CD14-positive monocyte (primary cell): Measurements from ENCODE around the gene NFKB2. TPM values are rescaled to one million over a fixed set of nuclear protein-coding genes. Genes with fewer than 3 reads are reported as not detected.

Experiments
- DNase-seq, 3 donors: peaks; one replicate each; pipeline ENCODE4 v3.0.0-alpha.2; 2011 to 2022
- H2AFZ ChIP-seq: 2 replicates; pipeline ENCODE4 v1.6.0; 2012; ENCODE audit warnings: mild to moderate bottlenecking, low read depth, low read length, inconsistent platforms; ENCODE audit not compliant: insufficient read depth, poor library complexity, severe bottlenecking
- H3K27ac ChIP-seq, 2 donors: 1 replicate in 1 of 2; 2 replicates in 1 of 2; pipeline ENCODE4 v1.5.1; 2012 to 2013; ENCODE audit warnings: low read length in 2 of 2, control low read depth in 1 of 2, inconsistent platforms in 1 of 2, low read depth in 1 of 2, mild to moderate bottlenecking in 1 of 2
- H3K27me3 ChIP-seq, 2 donors: one replicate each; pipeline versions ENCODE4 v1.6.0 to v1.6.1; 2011 to 2013; ENCODE audit warnings: low read length in 2 of 2; ENCODE audit not compliant: control insufficient read depth in 2 of 2, insufficient read depth in 2 of 2
- H3K36me3 ChIP-seq, 2 donors: replicated peaks in 1 of 2; 1 replicate in 1 of 2; 2 replicates in 1 of 2; pipeline versions ENCODE4 v1.5.1 to v1.6.1; 2012 to 2013; ENCODE audit warnings: low read length in 2 of 2, control low read depth in 1 of 2, inconsistent platforms in 1 of 2, mild to moderate bottlenecking in 1 of 2; ENCODE audit not compliant: insufficient read depth in 2 of 2, control insufficient read depth in 1 of 2
- H3K4me1 ChIP-seq, 2 donors: 1 replicate in 1 of 2; 2 replicates in 1 of 2; pipeline versions ENCODE4 v1.5.1 to v1.6.1; 2012 to 2013; ENCODE audit warnings: low read length in 2 of 2, control low read depth in 1 of 2, inconsistent platforms in 1 of 2, mild to moderate bottlenecking in 1 of 2, moderate library complexity in 1 of 2; ENCODE audit not compliant: insufficient read depth in 2 of 2, control insufficient read depth in 1 of 2
- H3K4me2 ChIP-seq: replicated peaks from 2 replicates; pipeline ENCODE3; 2012; ENCODE audit warnings: low read length, moderate library complexity, mild to moderate bottlenecking; ENCODE audit not compliant: poor library complexity, severe bottlenecking; ENCODE audit errors: extremely low read depth
- H3K4me3 ChIP-seq, 3 experiments: fragments of 200-600 bp in 1 of 3; sonication (generic) in 1 of 3; replicated peaks in 1 of 3; 1 replicate in 2 of 3; 2 replicates in 1 of 3; pipeline ENCODE4 v1.5.1; 2011 to 2013; ENCODE audit warnings: low read length in 3 of 3, mild to moderate bottlenecking in 3 of 3, control low read depth in 2 of 3, low read depth in 2 of 3, inconsistent platforms in 1 of 3, moderate library complexity in 1 of 3
- H3K79me2 ChIP-seq: 2 replicates; pipeline ENCODE4 v1.6.0; 2012; ENCODE audit warnings: mild to moderate bottlenecking, control low read depth, inconsistent platforms, low read length, moderate library complexity; ENCODE audit not compliant: insufficient read depth
- H3K9ac ChIP-seq: 2 replicates; pipeline ENCODE4 v1.6.0; 2017; ENCODE audit warnings: low read length, mild to moderate bottlenecking; ENCODE audit not compliant: insufficient read depth, poor library complexity, severe bottlenecking
- H3K9me3 ChIP-seq, 2 donors: replicated peaks in 1 of 2; 1 replicate in 1 of 2; 2 replicates in 1 of 2; pipeline versions ENCODE4 v1.5.1 to v1.6.1; 2012 to 2013; ENCODE audit warnings: low read length in 2 of 2, control low read depth in 1 of 2; ENCODE audit not compliant: control insufficient read depth in 1 of 2, insufficient read depth in 1 of 2
- H4K20me1 ChIP-seq: 2 replicates; pipeline ENCODE4 v1.6.0; 2012; ENCODE audit warnings: mild to moderate bottlenecking, low read length, control low read depth, moderate library complexity; ENCODE audit not compliant: insufficient read depth
- H3K27ac Mint-ChIP-seq, 7 donors: one replicate each; pipeline ENCODE4 v1.8.0; 2020; ENCODE audit warnings: mild to moderate bottlenecking in 7 of 7, mixed read lengths in 7 of 7, moderate library complexity in 6 of 7, inconsistent platforms in 2 of 7
- H3K27me3 Mint-ChIP-seq, 3 donors: one replicate each; pipeline ENCODE4 v1.8.0; 2021 to 2022; ENCODE audit warnings: low read depth in 3 of 3, mild to moderate bottlenecking in 3 of 3, mixed read lengths in 3 of 3, moderate library complexity in 3 of 3, inconsistent platforms in 1 of 3
- H3K36me3 Mint-ChIP-seq, 2 donors: one replicate each; pipeline ENCODE4 v1.8.0; 2020; ENCODE audit warnings: mixed read lengths in 2 of 2, inconsistent platforms in 1 of 2, mild to moderate bottlenecking in 1 of 2
- H3K4me1 Mint-ChIP-seq: one replicate; pipeline ENCODE4 v1.8.0; 2020; ENCODE audit warnings: mild to moderate bottlenecking, mixed read lengths
- H3K4me3 Mint-ChIP-seq, 2 donors: one replicate each; pipeline ENCODE4 v1.8.0; 2020; ENCODE audit warnings: mild to moderate bottlenecking in 2 of 2, mixed read lengths in 2 of 2, moderate library complexity in 1 of 2
- H3K9me3 Mint-ChIP-seq, 7 donors: one replicate each; pipeline ENCODE4 v1.8.0; 2020 to 2022; ENCODE audit warnings: mixed read lengths in 7 of 7, mild to moderate bottlenecking in 6 of 7, moderate library complexity in 6 of 7, inconsistent platforms in 2 of 7
- CTCF ChIP-seq: fragments of 200-600 bp; IDR thresholded peaks from one replicate; pipeline ENCODE4 v1.8.0; 2022; ENCODE audit warnings: antibody characterized with exemption, mild to moderate bottlenecking
- WGBS: methylation state at CpG from one replicate; pipeline ENCODE4 v1.1.5; 2013; ENCODE audit warnings: missing lambda C conversion rate; ENCODE audit not compliant: insufficient coverage; 5-methylcytosine and 5-hydroxymethylcytosine counted together
- intact Hi-C, 2 donors: fragments of 100-400 bp; cut with micrococcal nuclease; formaldehyde crosslinking; loops; one replicate each; pipeline versions ENCODE4 v1.15.0 to v1.15.1; 2023
- polyA plus RNA-seq, 3 donors: library from polyadenylated mRNA; depleted of rRNA in 1 of 3; unstranded in 2 of 3; stranded (reverse) in 1 of 3; fragments of 300-500 nt in 2 of 3; fragments of >200 nt in 1 of 3; fragmentation: Illumina TruSeq in 2 of 3; gene quantifications; 1 replicate in 2 of 3; 2 replicates in 1 of 3; pipeline ENCODE4 v1.2.3, GENCODE V29; 2012 to 2021

Gene NFKB2
- polyA plus RNA-seq, 3 donors = 6.8 to 111 (median 15.0) TPM

- DNase-seq = no peak
- Histone ChIP-seq H3K36me3 (peaks cover 21 to 22% of the 10 kb centered on the region in 2 donors), H3K27ac (no peak overlapping the region), H3K9me3 (no peaks in the 10 kb centered on the region), H3K27me3 (no peaks in the 10 kb centered on the region), H3K9ac (no peak overlapping the region), H2AFZ (no peak overlapping the region), H3K4me2 (no peak overlapping the region), H4K20me1 (peaks cover 31% of the 10 kb centered on the region), H3K79me2 (peaks cover 18% of the 10 kb centered on the region), H3K4me1 (peaks cover 24 to 29% of the 10 kb centered on the region in 2 donors), H3K4me3 (no peak overlapping the region)
- Mint-ChIP-seq H3K27ac (peak overlapping the region in 1 of 7 donors; percentile 25), H3K36me3 (peaks cover 30 to 38% of the 10 kb centered on the region in 2 donors), H3K4me3 (no peak overlapping the region), H3K4me1 (peaks cover 23% of the 10 kb centered on the region), H3K27me3 (peaks cover 0 to under 1% (median 0%) of the 10 kb centered on the region in 3 donors), H3K9me3 (no peaks in the 10 kb centered on the region)
- no peak for TF ChIP-seq CTCF
- 100% methylated on average over 4 of the region's 6 CpGs for WGBS
- intact Hi-C loops = loop anchor here in 1 of 2 donors (5.0 kb wide), 1 partner anchor 37 kb away; no protein-coding TSS in a partner anchor
Measured at GRCh38 chr10:102424916-102425315, 29.4 kb downstream of the NFKB2 start.

DNA sequence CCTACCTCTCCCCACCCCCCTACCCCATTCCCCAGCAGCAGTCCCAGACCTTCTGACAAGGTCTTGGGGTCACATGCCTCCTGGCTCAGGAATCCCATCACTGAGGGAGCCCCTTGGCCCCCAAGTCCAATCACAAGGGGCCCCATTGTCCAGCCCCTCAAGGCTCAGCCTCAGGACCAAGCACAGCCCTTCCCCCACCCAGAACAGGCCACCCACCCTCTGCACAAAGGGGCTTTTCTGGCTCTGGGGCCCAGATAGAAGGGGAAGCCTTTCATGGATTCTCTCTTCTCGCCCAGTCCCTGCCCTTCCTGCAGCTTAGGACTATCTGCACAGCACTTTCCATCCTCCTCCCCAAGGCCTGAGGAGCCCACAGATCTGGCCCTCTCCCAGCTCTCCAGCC, 29.9 kb downstream of the NFKB2 start:
- DNase-seq = no peak
- peaks cover 30 to 38% of the 10 kb centered on the region in 2 donors for H3K36me3 Mint-ChIP-seq
- peaks cover 19 to 24% of the 10 kb centered on the region in 2 donors for H3K4me1 ChIP-seq
- no peak overlapping the region for H3K9ac ChIP-seq
- intact Hi-C loops = no loop called here
- peaks cover 31% of the 10 kb centered on the region for H4K20me1 ChIP-seq
- no peak overlapping the region for H3K4me3 Mint-ChIP-seq
- 100% methylated on average over 1 of the region's 1 CpG for WGBS
- no peak for TF ChIP-seq CTCF
- no peaks in the 10 kb centered on the region for H3K9me3 Mint-ChIP-seq
- H3K27ac ChIP-seq = no peak overlapping the region
- H2AFZ ChIP-seq = no peak overlapping the region
- no peaks in the 10 kb centered on the region for H3K9me3 ChIP-seq
- no peak overlapping the region for H3K4me2 ChIP-seq
- peaks cover 18% of the 10 kb centered on the region for H3K79me2 ChIP-seq
- H3K4me3 ChIP-seq = no peak overlapping the region
- peaks cover 17% of the 10 kb centered on the region for H3K4me1 Mint-ChIP-seq
- H3K36me3 ChIP-seq = peaks cover 21 to 22% of the 10 kb centered on the region in 2 donors
- no peak overlapping the region for H3K27ac Mint-ChIP-seq
- H3K27me3 Mint-ChIP-seq = no peaks in the 10 kb centered on the region
- no peaks in the 10 kb centered on the region for H3K27me3 ChIP-seq
